GM21367 (cell line): ENCODE measurements around the gene YOD1.

Source experiments
- ATAC-seq: cut with Tn5 transposase; IDR thresholded peaks from one replicate; pipeline ENCODE4 v1.9.1; 2021; ENCODE audit not compliant: unreplicated experiment

Gene YOD1

DNA sequence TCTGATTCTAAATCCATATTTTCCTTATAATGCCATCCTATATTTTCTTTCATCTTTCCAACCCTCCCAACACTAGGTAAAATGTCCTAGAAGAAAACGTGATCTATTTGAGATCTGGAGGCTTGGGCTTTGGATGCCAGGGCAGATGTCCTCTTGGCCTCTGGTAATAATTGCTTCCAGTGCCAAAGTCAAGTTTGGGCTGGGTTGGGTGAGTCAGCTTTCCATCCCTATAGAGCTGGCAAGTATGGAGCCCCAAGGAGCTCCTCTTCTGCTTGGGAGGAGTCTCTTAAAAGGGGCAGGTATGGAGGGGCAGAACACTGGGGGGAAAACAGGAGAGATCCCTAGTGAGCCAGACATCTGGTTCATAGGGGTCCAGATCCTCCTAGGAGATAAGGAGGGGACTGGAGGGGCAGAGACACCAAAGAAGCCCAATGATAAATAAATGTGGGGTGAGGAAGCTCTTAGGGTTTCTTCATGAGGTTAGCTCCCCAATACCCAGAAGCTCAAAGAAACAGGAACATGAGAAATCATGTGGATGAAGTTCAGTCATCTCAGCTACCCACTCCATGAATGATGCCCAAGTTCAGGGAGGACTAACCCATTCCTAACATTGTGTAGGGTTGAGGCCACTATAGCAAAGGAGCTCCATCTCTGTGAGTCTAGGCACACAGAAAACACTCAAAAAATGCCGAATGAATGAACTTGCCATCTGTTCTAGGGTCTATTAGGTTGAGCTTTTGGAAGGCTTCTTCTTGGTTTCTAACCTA is 21.9 kb downstream of the YOD1 start:
- no peak for ATAC-seq

GRCh38 chr1:207027921-207028320 is 23.1 kb downstream of the YOD1 start:
- ATAC-seq = no peak

DNA sequence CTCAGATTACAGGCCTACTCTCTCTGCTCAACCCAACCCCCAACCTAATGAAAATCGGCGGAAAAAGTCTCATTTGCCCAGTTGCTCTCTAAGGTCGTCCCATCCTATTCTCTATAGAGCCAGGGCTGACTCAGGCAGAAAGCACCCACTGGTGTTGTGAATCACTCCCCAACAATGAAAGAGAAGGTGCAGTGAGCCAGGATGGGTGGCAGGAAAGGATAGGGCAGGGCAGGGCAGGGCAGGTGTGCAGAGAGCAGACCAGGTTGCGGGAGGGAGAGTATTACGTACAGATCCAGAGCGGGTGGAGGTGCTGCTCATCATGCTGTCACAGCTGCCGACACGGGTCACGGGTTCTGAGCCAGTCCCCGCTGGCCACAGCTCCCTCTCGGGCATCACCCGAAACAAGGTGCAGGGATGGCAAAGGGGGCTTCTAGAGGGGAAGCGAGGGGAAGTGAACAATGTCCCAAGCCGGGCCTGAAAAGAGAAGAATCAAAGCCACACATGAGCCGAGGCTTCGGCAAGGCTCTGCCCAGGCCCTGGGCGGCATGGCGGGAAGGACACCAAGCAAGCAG is 23.7 kb downstream of the YOD1 start:
- ATAC-seq = no peak

DNA sequence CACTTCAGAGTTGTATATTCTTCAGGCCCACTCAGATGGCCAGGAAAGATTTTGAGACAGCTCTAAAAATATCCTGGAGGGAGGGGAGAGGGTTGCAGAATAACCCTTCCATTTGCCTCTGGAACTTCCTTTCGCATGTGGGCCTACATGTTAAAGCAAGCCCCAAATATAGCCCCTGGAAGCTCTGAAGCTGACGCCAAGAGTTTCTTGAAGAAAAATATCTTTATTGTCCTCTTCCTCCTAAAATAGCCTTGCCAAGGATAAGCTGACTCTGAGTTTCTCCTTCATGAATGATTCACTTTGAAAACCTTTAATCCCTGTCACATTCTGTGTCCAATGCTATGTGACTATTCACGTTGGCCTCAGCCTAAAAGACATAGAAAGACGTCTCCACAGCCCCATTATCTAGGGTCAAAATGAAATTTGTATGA is 24.9 kb downstream of the YOD1 start:
- ATAC-seq = no peak

DNA sequence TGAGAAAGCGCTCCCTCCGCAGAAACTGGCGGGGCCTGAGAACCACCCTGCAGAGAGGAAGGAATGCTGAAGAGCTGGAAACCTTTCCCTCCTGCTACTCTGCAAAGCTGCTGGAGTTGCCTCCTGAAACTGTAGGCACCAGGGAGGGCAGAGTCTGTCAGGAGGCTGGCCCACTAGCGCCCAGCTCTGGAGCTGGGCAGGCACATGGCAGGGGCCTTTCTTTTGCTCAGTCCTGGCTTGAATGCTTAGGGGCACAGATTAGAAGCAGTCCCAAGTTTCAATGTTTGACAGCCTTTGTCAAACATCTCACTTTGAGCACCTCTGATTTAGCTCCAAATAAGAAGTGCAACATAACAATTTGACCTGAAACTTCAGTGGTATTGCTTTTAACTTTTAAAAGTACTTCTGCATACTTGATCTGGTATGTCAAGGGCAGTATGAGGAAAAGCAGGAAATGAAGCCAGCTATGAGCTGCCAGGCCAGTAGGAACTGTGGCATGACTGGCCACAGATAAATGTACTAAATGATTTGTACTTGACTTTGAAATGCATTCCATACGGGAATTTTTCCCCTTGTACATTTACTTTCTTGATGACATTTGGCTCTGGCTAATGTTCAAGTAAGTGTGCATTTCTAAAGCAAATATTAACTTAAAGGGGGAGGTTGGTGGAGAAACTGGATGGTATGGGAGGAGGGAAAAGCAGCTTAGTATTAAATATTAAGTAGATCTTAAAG is 25.7 kb downstream of the YOD1 start:
- ATAC-seq = no peak

DNA sequence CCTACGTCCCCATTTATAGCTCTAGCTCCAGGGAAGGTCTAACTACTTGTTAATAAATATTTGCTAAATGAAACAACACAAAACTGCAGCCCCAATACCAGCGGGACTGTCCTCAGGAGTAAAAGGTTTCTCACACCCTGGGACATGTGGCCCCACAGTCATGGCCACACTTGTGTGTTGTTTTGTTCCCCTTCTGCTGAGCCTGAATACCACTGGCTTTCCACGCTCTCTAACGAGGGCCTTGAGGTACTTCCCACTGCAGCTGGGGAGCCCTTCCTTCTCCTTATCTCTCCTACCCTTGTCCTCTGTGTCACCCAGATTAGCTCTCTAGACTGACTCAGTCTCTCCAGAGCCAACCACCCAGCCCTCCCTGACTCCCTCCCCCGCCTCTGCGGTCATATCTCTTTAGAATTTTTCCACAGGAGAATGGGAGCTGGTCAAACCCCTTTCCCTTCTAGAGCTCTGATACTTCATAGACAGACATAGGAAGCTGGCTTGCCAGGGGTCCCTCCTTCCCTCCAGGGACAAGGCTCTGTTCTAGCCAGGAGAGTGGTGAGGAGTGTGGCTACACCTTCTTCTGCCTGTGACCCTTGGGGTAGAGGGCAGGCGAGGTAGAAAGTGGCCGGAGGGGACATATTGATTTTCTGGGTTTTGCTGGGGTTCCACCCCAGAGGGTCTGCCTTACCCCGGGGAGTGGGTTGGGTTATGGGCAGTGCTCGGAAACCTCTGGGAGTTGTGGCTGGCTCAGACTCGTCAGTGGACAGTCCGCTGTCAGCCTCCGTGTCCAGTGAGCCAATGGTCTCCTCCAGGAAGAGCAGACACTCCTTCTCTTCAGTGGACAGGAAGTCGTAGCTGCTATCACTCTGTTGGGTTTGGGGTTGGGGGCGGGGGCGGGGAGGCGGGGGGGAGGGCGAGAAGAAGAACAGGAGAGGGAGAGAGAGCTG is 26.5 kb downstream of the YOD1 start:
- no peak for ATAC-seq

GRCh38 chr1:207022996-207023679 is 27.9 kb downstream of the YOD1 start:
- no peak for ATAC-seq

GRCh38 chr1:207021876-207022596 is 29.0 kb downstream of the YOD1 start:
- ATAC-seq = no peak

DNA sequence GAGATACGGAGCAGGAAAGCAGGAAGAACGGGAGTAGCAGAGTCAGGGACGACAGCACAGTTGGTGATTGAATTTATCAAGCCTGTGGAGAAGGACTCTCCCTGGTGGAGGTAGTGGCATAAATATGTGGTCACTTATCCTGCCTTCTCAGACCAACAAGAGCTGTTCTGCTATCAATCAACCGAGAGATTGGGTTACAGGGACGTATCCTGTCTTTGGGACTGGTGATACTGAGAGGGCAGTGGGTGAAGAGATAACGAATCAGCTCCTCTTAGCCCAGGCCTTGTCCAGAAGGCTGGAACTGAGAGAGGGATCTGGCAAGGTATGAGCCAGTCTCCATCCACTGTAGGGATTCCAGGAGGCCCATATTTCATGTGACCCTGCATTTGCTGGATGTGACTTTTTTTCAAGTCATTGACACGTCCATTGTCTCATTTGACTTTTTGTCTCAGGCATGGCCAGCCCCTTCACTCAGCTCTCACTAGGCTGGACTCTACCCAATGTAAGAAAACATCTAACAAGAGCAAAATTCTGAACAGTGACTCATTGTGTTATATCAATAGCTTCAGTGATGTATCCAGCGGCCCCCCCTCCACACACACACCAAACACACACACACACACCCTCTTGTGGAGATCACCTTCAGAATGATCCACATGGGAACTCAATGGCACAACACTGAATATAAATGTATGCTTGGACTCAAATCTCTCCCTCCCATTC is 29.7 kb downstream of the YOD1 start:
- no peak for ATAC-seq

- no peak for ATAC-seq
These were observed 30.3 kb downstream of the YOD1 start for GRCh38 chr1:207020709-207021107.

DNA sequence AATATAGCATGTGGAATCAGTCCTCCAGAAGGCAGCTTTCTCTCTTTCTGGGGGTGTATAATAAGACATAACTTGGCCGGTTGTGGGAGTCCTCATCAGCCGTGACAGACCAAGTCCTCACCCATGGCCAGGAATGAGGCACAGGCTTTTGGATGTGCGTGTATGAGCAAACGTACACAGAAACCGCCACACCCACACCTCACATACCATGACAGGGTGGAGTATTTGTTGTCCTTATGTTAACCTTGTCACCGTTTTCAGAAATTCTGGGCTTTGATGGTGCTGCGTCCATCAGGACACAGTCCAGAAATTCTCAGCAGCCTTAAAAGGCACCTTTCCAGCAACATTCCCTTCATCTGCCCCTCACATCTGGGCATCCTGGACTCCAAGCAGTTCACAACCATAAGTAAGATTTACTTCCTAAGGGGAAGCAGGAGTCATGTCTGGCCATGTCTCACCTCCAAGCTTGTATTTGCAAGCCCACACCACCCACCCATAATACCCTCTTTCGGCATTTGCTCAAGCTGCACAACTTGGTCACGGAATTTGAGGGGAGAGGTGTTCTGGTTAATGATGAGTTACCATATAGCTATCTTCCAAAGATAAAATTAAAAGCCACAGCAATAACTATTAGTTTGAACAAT is 30.8 kb downstream of the YOD1 start:
- ATAC-seq = no peak

DNA sequence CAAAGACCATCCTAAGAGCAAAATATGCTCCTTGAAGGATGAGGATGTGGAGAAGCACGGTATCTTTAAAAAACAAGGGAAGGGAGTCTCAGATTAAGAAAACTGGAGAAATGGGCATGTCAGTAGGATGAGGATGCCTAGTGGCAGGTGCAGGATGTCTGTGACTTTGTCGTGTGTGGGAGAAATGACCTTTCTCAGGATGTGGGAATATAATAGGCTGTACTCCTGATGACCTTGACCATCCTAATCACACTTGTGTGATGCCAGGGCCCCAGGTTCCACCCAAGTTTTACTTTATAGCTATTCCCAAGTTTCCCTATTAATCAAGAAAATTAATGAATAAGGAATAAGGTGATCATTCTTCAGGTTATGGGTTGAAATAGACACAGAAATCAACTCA is 31.3 kb downstream of the YOD1 start:
- ATAC-seq = no peak

- ATAC-seq = no peak
These were observed 31.8 kb downstream of the YOD1 start for GRCh38 chr1:207019161-207019560.

DNA sequence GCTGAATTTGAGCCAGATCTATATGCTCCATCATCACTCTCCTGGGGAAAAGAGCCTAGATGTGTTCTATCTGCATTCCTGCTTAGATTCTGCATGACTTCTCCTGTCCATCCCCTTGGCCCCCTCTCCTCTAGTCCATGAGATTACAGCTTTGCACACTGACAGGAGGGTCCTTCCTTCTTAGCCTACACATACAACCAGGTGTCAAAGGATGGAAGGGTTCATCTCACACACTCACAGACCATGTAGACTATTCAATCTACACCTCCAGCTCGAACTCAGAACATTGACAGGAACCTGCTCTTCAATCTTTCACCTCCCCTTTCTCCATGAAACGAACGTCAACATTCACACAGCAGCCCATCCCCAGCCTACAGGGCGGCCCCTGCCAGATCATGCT is 32.3 kb downstream of the YOD1 start:
- ATAC-seq = no peak

- ATAC-seq = no peak
These were observed 33.1 kb downstream of the YOD1 start for GRCh38 chr1:207017615-207018559.

- no peak for ATAC-seq
These were observed 35.2 kb downstream of the YOD1 start for GRCh38 chr1:207015791-207016190.

DNA sequence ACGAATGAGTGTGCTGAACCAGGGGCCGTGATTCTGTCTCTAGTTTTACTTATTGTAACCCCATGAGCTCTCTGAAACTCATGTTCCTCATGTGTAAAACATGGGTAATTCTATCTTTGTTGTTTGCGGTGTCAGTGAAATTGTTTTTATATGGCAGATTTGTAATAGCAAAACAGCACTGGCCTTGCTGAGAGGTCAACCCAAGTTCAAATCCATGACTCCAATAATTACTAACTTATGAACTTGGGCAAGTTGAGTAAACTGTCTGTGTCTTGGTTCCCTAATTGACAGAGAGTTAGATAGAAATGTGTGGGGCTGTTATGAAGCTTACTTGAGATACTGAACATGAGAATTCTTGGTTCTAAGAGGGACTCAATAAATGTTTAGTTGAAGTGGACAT is 36.3 kb downstream of the YOD1 start:
- no peak for ATAC-seq
